SK-N-DZ (cell line): ENCODE measurements around the gene UGT2B28. TPM values are rescaled to one million over a fixed set of nuclear protein-coding genes. Genes with fewer than 3 reads are reported as not detected.
"Not testable (repeated sequence)": the region's sequence is repeated elsewhere in the genome, so short reads cannot be mapped to it uniquely, and the experiment has no call there.

Experiments
- DNase-seq: peaks from one replicate; pipeline ENCODE4 v3.0.0-alpha.2; 2015; ENCODE audit warnings: low spot score
- polyA plus RNA-seq, 2 experiments: library from polyadenylated mRNA; depleted of rRNA; stranded (reverse); fragments of >200 nt; gene quantifications; 2 replicates each; pipeline ENCODE4 v1.2.3, GENCODE V29; 2014

Gene UGT2B28
- polyA plus RNA-seq (2014; cell fraction: cytosol; rRNA removed): not detected in 2 replicates
- not detected in 2 replicates for polyA plus RNA-seq (2014; cell fraction: nucleus; rRNA removed)

GRCh38 chr4:69280081-69280480 is at the start of gene UGT2B28:
UGT2B28 (plus strand) TSS chr4:69280475; CDS start chr4:69280501, 26 bp downstream.
- DNase-seq: not testable (repeated sequence)

GRCh38 chr4:69239092-69239491 is 41.2 kb upstream of the UGT2B28 start:
- no peak for DNase-seq

- no peak for DNase-seq
These were observed 40.6 kb upstream of the UGT2B28 start for GRCh38 chr4:69239557-69240168.

GRCh38 chr4:69240787-69241186 is 39.5 kb upstream of the UGT2B28 start:
- not testable (repeated sequence) for DNase-seq

GRCh38 chr4:69241746-69242145 is 38.5 kb upstream of the UGT2B28 start:
- DNase-seq: not testable (repeated sequence)

GRCh38 chr4:69242562-69243240 is 37.6 kb upstream of the UGT2B28 start:
- DNase-seq: not testable (repeated sequence)

- DNase-seq: not testable (repeated sequence)
These were observed 29.4 kb upstream of the UGT2B28 start for GRCh38 chr4:69250884-69251283.

GRCh38 chr4:69253147-69253772 is 27.0 kb upstream of the UGT2B28 start:
- DNase-seq: not testable (repeated sequence)

GRCh38 chr4:69268612-69269011 is 11.7 kb upstream of the UGT2B28 start:
- DNase-seq: not testable (repeated sequence)

- DNase-seq: not testable (repeated sequence)
These were observed 16.1 kb downstream of the UGT2B28 start for GRCh38 chr4:69296356-69296755.

GRCh38 chr4:69308426-69309033 is 28.3 kb downstream of the UGT2B28 start:
- DNase-seq: not testable (repeated sequence)

- DNase-seq: not testable (repeated sequence)
These were observed 29.3 kb downstream of the UGT2B28 start for GRCh38 chr4:69309549-69310076.

GRCh38 chr4:69310262-69310661 is 30.0 kb downstream of the UGT2B28 start:
- DNase-seq: not testable (repeated sequence)

GRCh38 chr4:69317669-69318298 is 37.5 kb downstream of the UGT2B28 start:
- DNase-seq: peak; percentile 2

- no peak for DNase-seq
These were observed 41.0 kb downstream of the UGT2B28 start for GRCh38 chr4:69321153-69321729.

- no peak for DNase-seq
These were observed 41.8 kb downstream of the UGT2B28 start for GRCh38 chr4:69322055-69322454.

- DNase-seq: no peak
These were observed 43.0 kb downstream of the UGT2B28 start for GRCh38 chr4:69323284-69323683.

- no peak for DNase-seq
These were observed 50.2 kb downstream of the UGT2B28 start for GRCh38 chr4:69330345-69331047.

- not testable (repeated sequence) for DNase-seq
These were observed 51.0 kb downstream of the UGT2B28 start for GRCh38 chr4:69331304-69331703.

GRCh38 chr4:69335485-69335884 is 55.2 kb downstream of the UGT2B28 start:
- DNase-seq: not testable (repeated sequence)
